IPS-20b (cell line): ENCODE results near the gene SNAI1.
"Not testable (repeated sequence)": the region's sequence is repeated elsewhere in the genome, so short reads cannot be mapped to it uniquely, and the experiment has no call there.

Source experiments
- H3K27ac ChIP-seq: one replicate; pipeline ENCODE4 v1.5.1; 2013; ENCODE audit warnings: low read length
- H3K27me3 ChIP-seq: 2 replicates; pipeline ENCODE4 v1.6.1; 2013; ENCODE audit warnings: mild to moderate bottlenecking, low read length, inconsistent platforms; ENCODE audit not compliant: insufficient read depth
- H3K36me3 ChIP-seq: 2 replicates; pipeline ENCODE4 v1.6.1; 2013; ENCODE audit warnings: low read depth, mild to moderate bottlenecking, inconsistent platforms, low read length, moderate library complexity; ENCODE audit not compliant: insufficient read depth
- H3K4me1 ChIP-seq: 2 replicates; pipeline ENCODE4 v1.6.1; 2013; ENCODE audit warnings: mild to moderate bottlenecking, control low read depth, inconsistent platforms, low read length, moderate library complexity; ENCODE audit not compliant: insufficient read depth
- H3K4me3 ChIP-seq: 2 replicates; pipeline ENCODE4 v1.5.1; 2013; ENCODE audit warnings: mild to moderate bottlenecking, low read length, inconsistent platforms
- H3K9ac ChIP-seq: 2 replicates; pipeline ENCODE4 v1.6.1; 2013; ENCODE audit warnings: low read depth, mild to moderate bottlenecking, inconsistent platforms, low read length, moderate library complexity
- H3K9me3 ChIP-seq: 2 replicates; pipeline ENCODE4 v1.6.1; 2013; ENCODE audit warnings: mild to moderate bottlenecking, low read depth, low read length, inconsistent platforms; ENCODE audit not compliant: insufficient read depth

The SNAI1 gene

DNA sequence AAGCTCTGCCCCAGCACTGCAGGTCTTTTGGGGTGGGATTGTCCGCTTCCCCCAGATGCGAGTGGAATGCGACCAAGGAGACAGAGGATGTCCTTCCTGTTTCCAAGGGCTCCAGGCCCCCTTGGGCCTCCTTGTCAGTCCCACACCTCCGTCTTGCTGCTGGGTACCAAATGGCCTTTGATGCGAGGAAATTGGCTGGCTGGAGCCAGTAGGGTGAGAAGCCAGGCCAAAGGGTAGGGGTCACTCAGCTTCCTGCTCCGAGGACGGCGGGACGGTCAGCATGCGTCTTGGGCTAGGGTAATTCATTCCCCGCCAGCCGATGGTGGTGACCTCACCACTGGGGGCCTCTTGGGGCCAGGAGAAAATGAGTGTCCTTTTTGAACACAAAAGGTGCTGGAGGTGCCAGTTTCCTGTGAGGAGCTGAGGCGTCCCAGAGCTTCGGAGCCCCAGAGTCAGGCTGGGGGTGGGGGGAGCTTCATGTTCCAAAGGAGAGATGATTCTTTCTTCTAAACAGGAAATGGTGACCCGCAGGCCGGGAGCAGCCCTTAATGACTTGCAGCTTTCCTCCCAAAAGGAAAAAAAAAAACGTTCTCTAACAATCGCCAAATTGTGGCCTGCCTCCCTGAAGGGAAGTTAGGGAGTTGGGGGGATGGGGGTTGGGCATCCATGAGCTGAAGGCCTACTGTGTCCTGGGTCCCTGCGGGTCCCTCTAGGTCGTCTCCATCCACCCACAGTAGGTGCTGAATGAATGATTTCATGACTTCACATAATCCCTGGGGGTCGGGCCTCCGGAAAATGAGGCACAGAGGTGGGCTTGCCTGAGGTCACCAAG, 6.7 kb downstream of the SNAI1 start:
- Histone ChIP-seq H3K27ac (no peak overlapping the region), H3K4me1 (peaks cover 40% of the 10 kb centered on the region), H3K9ac (peak overlapping the region; percentile 5; the same call in 1 of the 2 replicates), H3K4me3 (no peak overlapping the region), H3K9me3 (no peaks in the 10 kb centered on the region), H3K27me3 (no peaks in the 10 kb centered on the region), H3K36me3 (peaks cover 14% of the 10 kb centered on the region)

DNA sequence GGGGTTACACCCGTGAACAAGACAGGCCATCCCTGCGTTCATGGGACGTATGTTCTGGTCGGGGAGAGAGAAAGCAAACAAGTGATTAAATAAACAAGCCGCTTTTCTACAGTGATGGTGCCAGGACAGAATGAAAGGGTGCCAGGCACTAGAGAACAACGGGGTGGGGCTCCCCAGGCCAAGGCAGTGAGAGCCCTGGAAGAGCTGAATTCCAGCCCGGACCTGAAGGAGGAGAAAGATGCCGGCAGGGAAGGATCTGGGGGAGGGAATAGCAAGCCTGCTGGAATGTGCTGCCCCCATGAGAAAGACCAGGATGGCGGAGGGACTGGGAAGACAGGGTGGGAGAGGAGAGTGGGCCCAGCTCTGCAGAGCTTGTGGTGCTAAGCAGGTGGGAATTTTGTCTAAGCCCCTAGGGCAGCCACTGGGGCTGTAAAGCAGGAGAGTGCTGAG, 7.5 kb downstream of the SNAI1 start:
- Histone ChIP-seq H3K36me3 (peaks cover 10% of the 10 kb centered on the region), H3K9ac (peak overlapping the region; percentile 5; the same call in 1 of the 2 replicates), H3K27ac (peak overlapping the region; percentile 21)

DNA sequence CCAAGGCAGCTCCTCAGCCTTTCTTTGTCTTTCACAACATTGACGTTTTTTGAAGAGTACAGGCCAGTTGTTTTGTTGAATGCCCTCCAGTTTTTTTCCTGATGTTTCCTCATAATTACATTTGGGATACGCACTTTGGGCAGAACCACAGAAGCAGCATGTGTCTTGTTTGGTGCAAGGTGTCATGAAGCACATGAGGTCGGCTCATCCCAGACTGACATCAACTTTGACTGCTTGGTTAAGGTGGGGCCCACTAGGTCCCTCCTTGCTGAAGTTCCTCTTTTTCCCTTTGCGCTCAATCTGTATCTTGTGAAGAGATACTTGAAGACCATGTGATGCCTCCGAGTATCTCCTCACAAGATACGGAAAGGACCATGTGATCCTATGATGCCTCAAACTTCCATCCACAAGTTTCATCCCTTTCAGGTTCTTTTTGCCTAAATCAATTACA, 10.5 kb downstream of the SNAI1 start:
- Histone ChIP-seq H3K4me1 (peaks cover 23% of the 10 kb centered on the region), H3K27me3 (no peaks in the 10 kb centered on the region), H3K4me3 (no peak overlapping the region), H3K36me3 (peaks cover 3% of the 10 kb centered on the region), H3K9me3 (no peaks in the 10 kb centered on the region), H3K27ac (no peak overlapping the region), H3K9ac (no peak overlapping the region)

More for the DNA sequence above, 7.5 kb downstream of the SNAI1 start:
- peaks cover 32% of the 10 kb centered on the region for H3K4me1 ChIP-seq
- H3K9me3 ChIP-seq, result no peaks in the 10 kb centered on the region
- H3K27me3 ChIP-seq, result no peaks in the 10 kb centered on the region
- no peak overlapping the region for H3K4me3 ChIP-seq

DNA sequence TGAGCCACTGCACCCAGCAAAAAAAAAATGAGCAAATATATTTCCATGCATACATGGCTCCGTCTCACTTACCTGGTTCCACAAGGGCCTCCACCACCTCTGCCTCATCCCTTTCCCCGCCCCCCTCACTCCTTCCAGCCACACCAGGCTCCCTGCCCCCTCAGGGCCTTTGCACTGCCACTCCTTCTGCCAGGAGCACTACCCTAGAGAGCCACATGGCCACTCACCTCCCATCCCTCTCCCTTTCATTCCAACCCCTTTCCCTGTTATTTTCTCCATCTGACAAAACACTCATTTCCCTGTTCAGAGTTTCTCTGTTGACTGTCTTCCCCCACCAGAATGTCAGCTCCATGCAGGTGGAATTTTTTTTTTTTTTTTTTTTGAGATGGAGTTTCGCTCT, 12.8 kb downstream of the SNAI1 start:
- Histone ChIP-seq H3K4me3 (no peak overlapping the region), H3K36me3 (no peaks in the 10 kb centered on the region), H3K27me3 (no peaks in the 10 kb centered on the region), H3K9ac (no peak overlapping the region), H3K9me3 (no peaks in the 10 kb centered on the region), H3K4me1 (peaks cover 7% of the 10 kb centered on the region; the same call in 1 of the 2 replicates), H3K27ac (no peak overlapping the region)

- H3K36me3 ChIP-seq, H3K4me3 ChIP-seq, H3K9ac ChIP-seq, H3K4me1 ChIP-seq, H3K9me3 ChIP-seq, H3K27me3 ChIP-seq, H3K27ac ChIP-seq: not testable (repeated sequence)
Observed at GRCh38 chr20:49998478-49999188, 15.9 kb downstream of the SNAI1 start.

GRCh38 chr20:49999329-49999728, 16.5 kb downstream of the SNAI1 start:
- H3K36me3 ChIP-seq, result no peaks in the 10 kb centered on the region
- H3K27ac ChIP-seq, result no peak overlapping the region
- H3K4me1 ChIP-seq, result no peaks in the 10 kb centered on the region
- H3K4me3 ChIP-seq, result no peak overlapping the region
- H3K27me3 ChIP-seq, result no peaks in the 10 kb centered on the region
- no peaks in the 10 kb centered on the region for H3K9me3 ChIP-seq
- no peak overlapping the region for H3K9ac ChIP-seq

GRCh38 chr20:50000548-50001222, 17.9 kb downstream of the SNAI1 start:
- H3K27ac ChIP-seq, H3K36me3 ChIP-seq, H3K4me1 ChIP-seq, H3K27me3 ChIP-seq, H3K4me3 ChIP-seq, H3K9me3 ChIP-seq, H3K9ac ChIP-seq: not testable (repeated sequence)

DNA sequence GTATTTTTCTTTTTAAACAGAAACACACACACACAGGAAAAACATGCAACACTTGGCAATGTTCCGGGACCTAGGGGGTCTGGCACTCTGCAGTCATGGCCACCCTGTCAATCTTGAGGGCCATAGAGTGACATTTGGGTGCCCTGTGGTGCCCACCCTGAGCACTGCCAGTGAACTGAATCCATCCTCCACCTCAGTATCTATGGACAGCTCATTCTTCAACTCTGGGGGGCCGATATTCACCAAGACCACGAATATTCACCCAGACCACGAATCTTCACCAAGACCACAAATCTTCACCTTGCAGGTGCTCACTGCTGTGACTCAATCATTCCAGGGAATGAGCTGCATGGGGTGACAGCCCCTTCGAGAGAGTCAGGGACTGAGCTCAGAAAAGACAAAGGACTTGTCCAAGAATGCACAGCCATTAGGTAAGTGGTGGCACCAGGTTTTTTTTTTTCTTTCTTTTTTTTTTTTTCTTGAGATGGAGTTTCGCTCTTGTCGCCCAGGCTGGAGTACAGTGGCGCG, 19.1 kb downstream of the SNAI1 start:
- Histone ChIP-seq H3K36me3 (no peaks in the 10 kb centered on the region), H3K27me3 (no peaks in the 10 kb centered on the region), H3K4me3 (no peak overlapping the region), H3K9ac (no peak overlapping the region), H3K4me1 (no peaks in the 10 kb centered on the region), H3K27ac (no peak overlapping the region), H3K9me3 (no peaks in the 10 kb centered on the region)

- H3K9me3 ChIP-seq, result no peaks in the 10 kb centered on the region
- H3K27me3 ChIP-seq, result no peaks in the 10 kb centered on the region
- H3K27ac ChIP-seq, result no peak overlapping the region
- no peaks in the 10 kb centered on the region for H3K4me1 ChIP-seq
- H3K9ac ChIP-seq, result no peak overlapping the region
- no peaks in the 10 kb centered on the region for H3K36me3 ChIP-seq
- no peak overlapping the region for H3K4me3 ChIP-seq
Observed at GRCh38 chr20:50003253-50003656, 20.5 kb downstream of the SNAI1 start.

GRCh38 chr20:50004229-50004628, 21.4 kb downstream of the SNAI1 start:
- Histone ChIP-seq H3K27ac (no peak overlapping the region), H3K4me3 (no peak overlapping the region), H3K9me3 (no peaks in the 10 kb centered on the region), H3K9ac (no peak overlapping the region), H3K36me3 (no peaks in the 10 kb centered on the region), H3K27me3 (no peaks in the 10 kb centered on the region), H3K4me1 (no peaks in the 10 kb centered on the region)

GRCh38 chr20:50005471-50005981, 22.7 kb downstream of the SNAI1 start:
- Histone ChIP-seq H3K27ac (no peak overlapping the region), H3K9ac (no peak overlapping the region), H3K27me3 (peaks cover 10% of the 10 kb centered on the region), H3K4me3 (no peak overlapping the region), H3K4me1 (peaks cover 3% of the 10 kb centered on the region; the same call in 1 of the 2 replicates), H3K36me3 (no peaks in the 10 kb centered on the region), H3K9me3 (no peaks in the 10 kb centered on the region)
